HepG2 (cell line): ENCODE results near the gene SERPIND1. TPM values are rescaled to one million over a fixed set of nuclear protein-coding genes. Genes with fewer than 3 reads are reported as not detected.

Source experiments
- BRD4 ChIP-seq: sonication (generic); formaldehyde crosslinking; IDR thresholded peaks from 2 replicates; pipeline ENCODE4 v1.4.0; 2020; ENCODE audit warnings: missing genetic modification reagents
- ETV5 ChIP-seq: IDR thresholded peaks from 2 replicates; pipeline ENCODE4 v1.6.1; 2018; ENCODE audit warnings: missing biosample characterization, missing genetic modification reagents, inconsistent platforms, borderline replicate concordance
- HBP1 ChIP-seq: IDR thresholded peaks from 2 replicates; pipeline ENCODE4 v1.6.1; 2016; ENCODE audit warnings: low read depth, control low read depth
- JUNB ChIP-seq: sonication (generic); formaldehyde crosslinking; IDR thresholded peaks from 2 replicates; pipeline ENCODE4 v1.8.0; 2022; ENCODE audit warnings: missing genetic modification reagents, mild to moderate bottlenecking, borderline replicate concordance
- MAFG ChIP-seq: sonication (generic); formaldehyde crosslinking; IDR thresholded peaks from 2 replicates; pipeline ENCODE4 v1.5.1; 2020; ENCODE audit warnings: mild to moderate bottlenecking, missing genetic modification reagents
- NFYC ChIP-seq: IDR thresholded peaks from 2 replicates; pipeline ENCODE4 v1.6.1; 2016; ENCODE audit warnings: missing genetic modification reagents, missing compliant biosample characterization
- SKI ChIP-seq: fragments of 450-650 bp; IDR thresholded peaks from one replicate; pipeline ENCODE4 v1.6.1; 2018; ENCODE audit warnings: mild to moderate bottlenecking; ENCODE audit not compliant: partially characterized antibody
- SMARCE1 ChIP-seq: fragments of 450-650 bp; IDR thresholded peaks from 2 replicates; pipeline ENCODE4 v1.6.1; 2017; ENCODE audit warnings: borderline replicate concordance
- TRIM24 ChIP-seq: sonication (generic); formaldehyde crosslinking; IDR thresholded peaks from 2 replicates; pipeline ENCODE4 v1.8.0; 2022; ENCODE audit warnings: mild to moderate bottlenecking, missing genetic modification reagents
- YY1 ChIP-seq: IDR thresholded peaks from 2 replicates; pipeline ENCODE4 v1.6.1; 2011; ENCODE audit warnings: low read length, low read depth, moderate library complexity, mild to moderate bottlenecking; ENCODE audit not compliant: insufficient read depth, insufficient replicate concordance
- ZNF264 ChIP-seq: sonication (generic); formaldehyde crosslinking; IDR thresholded peaks from 2 replicates; pipeline ENCODE4 v1.4.0; 2020; ENCODE audit warnings: missing genetic modification reagents
- ZNF335 ChIP-seq: sonication (generic); formaldehyde crosslinking; IDR thresholded peaks from 2 replicates; pipeline ENCODE4 v1.4.0; 2020; ENCODE audit warnings: missing genetic modification reagents
- ZNF430 ChIP-seq: sonication (generic); formaldehyde crosslinking; IDR thresholded peaks from 2 replicates; pipeline ENCODE4 v1.9.0; 2021; ENCODE audit warnings: mild to moderate bottlenecking, missing genetic modification reagents
- ZNF564 ChIP-seq: sonication (generic); formaldehyde crosslinking; IDR thresholded peaks from 2 replicates; pipeline ENCODE4 v1.8.1; 2023; ENCODE audit warnings: mild to moderate bottlenecking, missing genetic modification reagents
- ZNF615 ChIP-seq: sonication (generic); formaldehyde crosslinking; IDR thresholded peaks from 2 replicates; pipeline ENCODE4 v1.5.0; 2020; ENCODE audit warnings: mild to moderate bottlenecking, missing genetic modification reagents, borderline replicate concordance
- ZSCAN25 ChIP-seq: sonication (generic); formaldehyde crosslinking; IDR thresholded peaks from 2 replicates; pipeline ENCODE4 v1.8.0; 2022; ENCODE audit warnings: mild to moderate bottlenecking, missing genetic modification reagents
- polyA plus RNA-seq, 8 experiments: library from polyadenylated mRNA; depleted of rRNA in 3 of 8; stranded (reverse) in 7 of 8; unstranded in 1 of 8; fragments of >200 nt; fragmentation: Illumina TruSeq in 4 of 8; extraction: Trizol in 4 of 8; gene quantifications; 2 replicates each; pipeline versions ENCODE4 v1.2.1 to v1.2.3, GENCODE V29; 2011 to 2016; ENCODE audit warnings: low read depth in 4 of 8, missing spikeins in 1 of 8, mixed read lengths in 1 of 8; ENCODE audit not compliant: insufficient read depth in 1 of 8
- total RNA-seq, 5 experiments: library from RNA; depleted of rRNA; stranded (reverse); fragments of >200 nt; fragmentation: Illumina TruSeq; extraction: Trizol; gene quantifications; 2 replicates each; pipeline ENCODE4 v1.2.3, GENCODE V29; 2016; ENCODE audit warnings: low read depth in 1 of 5
- TF ChIP-seq, protein P1 (sequence below): sonication (generic); formaldehyde crosslinking; IDR thresholded peaks from 2 replicates; pipeline ENCODE4 v1.9.0; 2021; ENCODE audit warnings: mild to moderate bottlenecking, missing genetic modification reagents
- TF ChIP-seq, protein P2 (sequence below): sonication (generic); formaldehyde crosslinking; IDR thresholded peaks from 2 replicates; pipeline ENCODE4 v1.4.0; 2020; ENCODE audit warnings: missing genetic modification reagents
- TF ChIP-seq, protein P3 (sequence below): sonication (generic); formaldehyde crosslinking; IDR thresholded peaks from 2 replicates; pipeline ENCODE4 v1.4.0; 2020; ENCODE audit warnings: mild to moderate bottlenecking, missing genetic modification reagents

Gene SERPIND1
- total and polyA plus RNA-seq, 2 of the 13 experiments (the other 11 are each of a cell fraction or from before 2014, with no cell fraction given) = 111 to 350 TPM

DNA sequence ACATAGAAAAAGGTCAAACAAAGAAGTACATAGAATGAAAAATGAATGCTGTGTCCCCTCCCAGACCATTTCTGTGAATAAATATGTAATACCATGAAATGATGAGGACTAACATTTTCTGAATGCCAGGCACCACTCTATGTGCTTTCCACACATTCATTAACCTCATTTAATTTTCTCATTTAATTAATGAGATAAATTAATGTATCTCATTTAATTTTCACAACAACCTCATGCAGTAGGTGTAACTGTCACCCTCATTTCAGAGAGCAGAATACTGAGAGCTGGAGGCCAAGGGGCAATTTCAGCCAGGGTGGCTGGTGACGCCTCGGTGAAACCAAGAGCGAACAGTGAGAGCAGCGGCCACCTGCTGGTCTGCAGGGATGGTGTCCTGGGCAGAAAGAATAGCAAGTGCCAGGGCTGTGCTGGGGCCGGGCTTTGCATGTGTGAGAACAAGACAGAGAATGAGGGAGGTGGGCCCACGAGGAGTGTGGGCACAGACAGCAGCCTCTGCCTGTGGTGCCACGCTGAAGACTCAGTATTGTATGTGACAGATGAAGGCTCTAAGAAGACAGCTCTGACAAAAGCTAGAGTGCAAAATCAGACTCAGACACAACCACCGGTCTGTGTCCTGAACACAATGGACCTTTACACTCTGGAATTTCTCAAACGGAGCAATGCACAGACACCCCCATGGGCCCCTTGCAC, 1.8 kb upstream of the SERPIND1 start (continued):
- TF ChIP-seq, protein P1, sequence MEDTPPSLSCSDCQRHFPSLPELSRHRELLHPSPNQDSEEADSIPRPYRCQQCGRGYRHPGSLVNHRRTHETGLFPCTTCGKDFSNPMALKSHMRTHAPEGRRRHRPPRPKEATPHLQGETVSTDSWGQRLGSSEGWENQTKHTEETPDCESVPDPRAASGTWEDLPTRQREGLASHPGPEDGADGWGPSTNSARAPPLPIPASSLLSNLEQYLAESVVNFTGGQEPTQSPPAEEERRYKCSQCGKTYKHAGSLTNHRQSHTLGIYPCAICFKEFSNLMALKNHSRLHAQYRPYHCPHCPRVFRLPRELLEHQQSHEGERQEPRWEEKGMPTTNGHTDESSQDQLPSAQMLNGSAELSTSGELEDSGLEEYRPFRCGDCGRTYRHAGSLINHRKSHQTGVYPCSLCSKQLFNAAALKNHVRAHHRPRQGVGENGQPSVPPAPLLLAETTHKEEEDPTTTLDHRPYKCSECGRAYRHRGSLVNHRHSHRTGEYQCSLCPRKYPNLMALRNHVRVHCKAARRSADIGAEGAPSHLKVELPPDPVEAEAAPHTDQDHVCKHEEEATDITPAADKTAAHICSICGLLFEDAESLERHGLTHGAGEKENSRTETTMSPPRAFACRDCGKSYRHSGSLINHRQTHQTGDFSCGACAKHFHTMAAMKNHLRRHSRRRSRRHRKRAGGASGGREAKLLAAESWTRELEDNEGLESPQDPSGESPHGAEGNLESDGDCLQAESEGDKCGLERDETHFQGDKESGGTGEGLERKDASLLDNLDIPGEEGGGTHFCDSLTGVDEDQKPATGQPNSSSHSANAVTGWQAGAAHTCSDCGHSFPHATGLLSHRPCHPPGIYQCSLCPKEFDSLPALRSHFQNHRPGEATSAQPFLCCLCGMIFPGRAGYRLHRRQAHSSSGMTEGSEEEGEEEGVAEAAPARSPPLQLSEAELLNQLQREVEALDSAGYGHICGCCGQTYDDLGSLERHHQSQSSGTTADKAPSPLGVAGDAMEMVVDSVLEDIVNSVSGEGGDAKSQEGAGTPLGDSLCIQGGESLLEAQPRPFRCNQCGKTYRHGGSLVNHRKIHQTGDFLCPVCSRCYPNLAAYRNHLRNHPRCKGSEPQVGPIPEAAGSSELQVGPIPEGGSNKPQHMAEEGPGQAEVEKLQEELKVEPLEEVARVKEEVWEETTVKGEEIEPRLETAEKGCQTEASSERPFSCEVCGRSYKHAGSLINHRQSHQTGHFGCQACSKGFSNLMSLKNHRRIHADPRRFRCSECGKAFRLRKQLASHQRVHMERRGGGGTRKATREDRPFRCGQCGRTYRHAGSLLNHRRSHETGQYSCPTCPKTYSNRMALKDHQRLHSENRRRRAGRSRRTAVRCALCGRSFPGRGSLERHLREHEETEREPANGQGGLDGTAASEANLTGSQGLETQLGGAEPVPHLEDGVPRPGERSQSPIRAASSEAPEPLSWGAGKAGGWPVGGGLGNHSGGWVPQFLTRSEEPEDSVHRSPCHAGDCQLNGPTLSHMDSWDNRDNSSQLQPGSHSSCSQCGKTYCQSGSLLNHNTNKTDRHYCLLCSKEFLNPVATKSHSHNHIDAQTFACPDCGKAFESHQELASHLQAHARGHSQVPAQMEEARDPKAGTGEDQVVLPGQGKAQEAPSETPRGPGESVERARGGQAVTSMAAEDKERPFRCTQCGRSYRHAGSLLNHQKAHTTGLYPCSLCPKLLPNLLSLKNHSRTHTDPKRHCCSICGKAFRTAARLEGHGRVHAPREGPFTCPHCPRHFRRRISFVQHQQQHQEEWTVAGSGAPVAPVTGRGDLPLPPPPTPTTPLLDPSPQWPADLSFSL = peak; percentile 69
- TF ChIP-seq SMARCE1 = no peak
- 0 out of 2 replicates have a peak, but pooled peaks have one; percentile 19 for TF ChIP-seq HBP1 (CRISPR knock-in tag)
- TF ChIP-seq ZNF264 (CRISPR knock-in tag) = no peak
- no peak for TF ChIP-seq JUNB (CRISPR knock-in tag)
- TF ChIP-seq, protein P2, sequence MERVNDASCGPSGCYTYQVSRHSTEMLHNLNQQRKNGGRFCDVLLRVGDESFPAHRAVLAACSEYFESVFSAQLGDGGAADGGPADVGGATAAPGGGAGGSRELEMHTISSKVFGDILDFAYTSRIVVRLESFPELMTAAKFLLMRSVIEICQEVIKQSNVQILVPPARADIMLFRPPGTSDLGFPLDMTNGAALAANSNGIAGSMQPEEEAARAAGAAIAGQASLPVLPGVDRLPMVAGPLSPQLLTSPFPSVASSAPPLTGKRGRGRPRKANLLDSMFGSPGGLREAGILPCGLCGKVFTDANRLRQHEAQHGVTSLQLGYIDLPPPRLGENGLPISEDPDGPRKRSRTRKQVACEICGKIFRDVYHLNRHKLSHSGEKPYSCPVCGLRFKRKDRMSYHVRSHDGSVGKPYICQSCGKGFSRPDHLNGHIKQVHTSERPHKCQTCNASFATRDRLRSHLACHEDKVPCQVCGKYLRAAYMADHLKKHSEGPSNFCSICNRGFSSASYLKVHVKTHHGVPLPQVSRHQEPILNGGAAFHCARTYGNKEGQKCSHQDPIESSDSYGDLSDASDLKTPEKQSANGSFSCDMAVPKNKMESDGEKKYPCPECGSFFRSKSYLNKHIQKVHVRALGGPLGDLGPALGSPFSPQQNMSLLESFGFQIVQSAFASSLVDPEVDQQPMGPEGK (CRISPR knock-in tag) = peak; percentile 46; the same call in 1 of the 2 replicates
- no peak for TF ChIP-seq BRD4 (CRISPR knock-in tag)
- no peak for TF ChIP-seq TRIM24 (CRISPR knock-in tag)
- no peak for TF ChIP-seq ETV5 (CRISPR knock-in tag)
- no peak for TF ChIP-seq NFYC
- TF ChIP-seq ZSCAN25 = no peak
- TF ChIP-seq SKI = no peak
- no peak for TF ChIP-seq ZNF335
- TF ChIP-seq MAFG = no peak
- TF ChIP-seq ZNF430 (CRISPR knock-in tag) = no peak
- no peak for TF ChIP-seq ZNF564 (CRISPR knock-in tag)
- TF ChIP-seq, protein P3, sequence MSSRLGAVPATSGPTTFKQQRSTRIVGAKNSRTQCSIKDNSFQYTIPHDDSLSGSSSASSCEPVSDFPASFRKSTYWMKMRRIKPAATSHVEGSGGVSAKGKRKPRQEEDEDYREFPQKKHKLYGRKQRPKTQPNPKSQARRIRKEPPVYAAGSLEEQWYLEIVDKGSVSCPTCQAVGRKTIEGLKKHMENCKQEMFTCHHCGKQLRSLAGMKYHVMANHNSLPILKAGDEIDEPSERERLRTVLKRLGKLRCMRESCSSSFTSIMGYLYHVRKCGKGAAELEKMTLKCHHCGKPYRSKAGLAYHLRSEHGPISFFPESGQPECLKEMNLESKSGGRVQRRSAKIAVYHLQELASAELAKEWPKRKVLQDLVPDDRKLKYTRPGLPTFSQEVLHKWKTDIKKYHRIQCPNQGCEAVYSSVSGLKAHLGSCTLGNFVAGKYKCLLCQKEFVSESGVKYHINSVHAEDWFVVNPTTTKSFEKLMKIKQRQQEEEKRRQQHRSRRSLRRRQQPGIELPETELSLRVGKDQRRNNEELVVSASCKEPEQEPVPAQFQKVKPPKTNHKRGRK = no peak
- no peak for TF ChIP-seq ZNF615 (CRISPR knock-in tag)
- TF ChIP-seq YY1 = no peak
